ENCODE results near the gene RAB8A. TPM values are rescaled to one million over a fixed set of nuclear protein-coding genes. Genes with fewer than 3 reads are reported as not detected.
A peak's percentile ranks its signal among the peaks of the same experiment; 100 is the strongest.

The RAB8A gene
- total and polyA plus RNA-seq, 9 of the 15 experiments (the other 6 are each of a cell fraction or from before 2014, with no cell fraction given): 11.2 to 102 (median 53.2) TPM

DNA sequence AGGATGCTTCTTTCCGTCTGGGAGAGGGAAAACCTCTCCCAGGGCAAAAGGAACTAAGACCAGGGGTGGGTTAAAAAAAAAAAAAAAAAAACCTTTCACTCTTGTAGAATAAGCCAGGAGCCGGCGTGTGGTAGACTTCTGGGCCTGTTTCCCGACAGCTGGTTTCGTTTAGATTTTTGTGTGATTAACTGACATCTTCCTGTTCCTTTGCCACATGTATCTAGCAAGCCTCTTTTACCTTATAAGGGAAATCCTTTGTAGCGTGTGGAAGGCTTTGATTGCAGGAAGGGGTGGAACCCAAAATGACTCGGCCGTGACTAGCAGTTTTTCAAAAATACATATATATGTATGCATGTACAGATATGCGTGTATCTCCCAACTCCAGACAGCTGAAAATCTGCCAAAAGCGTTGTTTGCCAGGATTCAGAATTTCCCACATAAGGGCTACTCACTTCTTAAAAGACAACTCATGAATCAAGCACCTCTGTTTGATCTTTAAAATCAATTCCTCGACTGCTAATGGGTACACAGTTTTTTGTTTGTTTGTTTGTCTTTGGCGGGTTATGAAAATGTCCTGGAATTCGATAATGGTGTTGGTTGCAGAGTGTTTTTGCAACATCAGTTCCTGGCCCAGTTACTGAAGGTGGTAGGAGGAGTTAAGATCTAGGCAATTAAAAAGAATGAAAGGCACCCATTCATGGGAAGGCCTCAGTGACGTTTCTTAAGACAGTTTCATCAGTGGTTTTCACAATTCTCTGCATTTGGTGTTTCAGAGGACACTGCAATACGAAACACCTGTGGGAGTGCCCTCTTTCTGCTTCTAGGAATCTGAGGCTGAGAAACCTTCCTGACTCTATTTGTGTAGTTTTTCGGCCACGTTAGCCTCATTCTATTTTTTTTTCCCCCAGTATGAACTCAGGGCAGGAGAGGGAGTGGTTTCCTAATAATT, 32.7 kb upstream of the RAB8A start (continued):
- TF ChIP-seq MBD2 (IDR thresholded peaks at IDR 0.05; ENCODE audit: borderline replicate concordance, low read depth): peak; percentile 56; the same call in 1 of the 2 replicates
- TF ChIP-seq TFAP4 (CRISPR knock-in tag; IDR thresholded peaks at IDR 0.05; ENCODE audit: borderline replicate concordance): peak; percentile 71
- TF ChIP-seq, protein P1, sequence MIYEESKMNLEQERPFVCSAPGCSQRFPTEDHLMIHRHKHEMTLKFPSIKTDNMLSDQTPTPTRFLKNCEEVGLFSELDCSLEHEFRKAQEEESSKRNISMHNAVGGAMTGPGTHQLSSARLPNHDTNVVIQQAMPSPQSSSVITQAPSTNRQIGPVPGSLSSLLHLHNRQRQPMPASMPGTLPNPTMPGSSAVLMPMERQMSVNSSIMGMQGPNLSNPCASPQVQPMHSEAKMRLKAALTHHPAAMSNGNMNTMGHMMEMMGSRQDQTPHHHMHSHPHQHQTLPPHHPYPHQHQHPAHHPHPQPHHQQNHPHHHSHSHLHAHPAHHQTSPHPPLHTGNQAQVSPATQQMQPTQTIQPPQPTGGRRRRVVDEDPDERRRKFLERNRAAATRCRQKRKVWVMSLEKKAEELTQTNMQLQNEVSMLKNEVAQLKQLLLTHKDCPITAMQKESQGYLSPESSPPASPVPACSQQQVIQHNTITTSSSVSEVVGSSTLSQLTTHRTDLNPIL (CRISPR knock-in tag; IDR thresholded peaks at IDR 0.05): no peak
- TF ChIP-seq BCOR (IDR thresholded peaks at IDR 0.05): peak; percentile 73
- peak; percentile 92 for TF ChIP-seq SOX6 (IDR thresholded peaks at IDR 0.05)
- TF ChIP-seq ZNF318 (IDR thresholded peaks at IDR 0.05; ENCODE audit: borderline replicate concordance in 1 of 2, low read depth in 1 of 2): peak in 1 of 2 experiments; percentile 70; a peak in 1 of 4 replicates
